Forelimb muscle (tissue), 1 donor: Measurements from ENCODE around the gene MBD4. TPM values are rescaled to one million over a fixed set of nuclear protein-coding genes. Genes with fewer than 3 reads are reported as not detected.
"Not testable (repeated sequence)": the region's sequence is repeated elsewhere in the genome, so short reads cannot be mapped to it uniquely, and the experiment has no call there.

Experiments used
- DNase-seq: peaks from one replicate; pipeline ENCODE4 v3.0.0-alpha.2; 2013; ENCODE audit warnings: low read depth
- polyA plus RNA-seq: library from polyadenylated mRNA; unstranded; fragments of 120-200 nt; gene quantifications from one replicate; pipeline ENCODE4 v1.2.1, GENCODE V29; 2013; ENCODE audit not compliant: insufficient read length

Gene MBD4
- 26.5 TPM for polyA plus RNA-seq

GRCh38 chr3:129439817-129440617, at the start of gene MBD4, which contains the start of gene IFT122:
MBD4 (minus strand) TSS chr3:129439948; CDS start chr3:129439833, 115 bp downstream.
IFT122 (plus strand) TSS chr3:129440224; CDS start chr3:129440331, 107 bp downstream.
- DNase-seq = peak; percentile 93

- not testable (repeated sequence) for DNase-seq
These were observed 49.5 kb upstream of the MBD4 start for GRCh38 chr3:129489258-129489657.

GRCh38 chr3:129487868-129488335, 48.2 kb upstream of the MBD4 start:
- DNase-seq = not testable (repeated sequence)

GRCh38 chr3:129487183-129487867, 47.6 kb upstream of the MBD4 start:
- no peak for DNase-seq

- DNase-seq = no peak
These were observed 46.9 kb upstream of the MBD4 start for GRCh38 chr3:129486664-129487035.

GRCh38 chr3:129485721-129486663, 46.2 kb upstream of the MBD4 start:
- DNase-seq = peak; percentile 20

GRCh38 chr3:129485146-129485545, 45.4 kb upstream of the MBD4 start:
- DNase-seq = not testable (repeated sequence)

- no peak for DNase-seq
These were observed 44.1 kb upstream of the MBD4 start for GRCh38 chr3:129483870-129484269.

GRCh38 chr3:129482721-129483120, 43.0 kb upstream of the MBD4 start:
- no peak for DNase-seq

GRCh38 chr3:129481766-129482332, 42.1 kb upstream of the MBD4 start:
- no peak for DNase-seq

- DNase-seq = not testable (repeated sequence)
These were observed 41.5 kb upstream of the MBD4 start for GRCh38 chr3:129481225-129481765.

GRCh38 chr3:129476586-129476985, 36.8 kb upstream of the MBD4 start:
- no peak for DNase-seq

GRCh38 chr3:129475863-129476262, 36.1 kb upstream of the MBD4 start:
- no peak for DNase-seq

GRCh38 chr3:129474984-129475804, 35.4 kb upstream of the MBD4 start:
- DNase-seq = no peak

GRCh38 chr3:129473769-129474152, 34.0 kb upstream of the MBD4 start:
- no peak for DNase-seq

- DNase-seq = no peak
These were observed 33.5 kb upstream of the MBD4 start for GRCh38 chr3:129473067-129473768.

- no peak for DNase-seq
These were observed 31.1 kb upstream of the MBD4 start for GRCh38 chr3:129470861-129471260.

GRCh38 chr3:129469026-129469425, 29.3 kb upstream of the MBD4 start:
- DNase-seq = no peak

- DNase-seq = no peak
These were observed 28.2 kb upstream of the MBD4 start for GRCh38 chr3:129467932-129468331.

GRCh38 chr3:129463716-129464115, 24.0 kb upstream of the MBD4 start:
- no peak for DNase-seq
